ENCODE measurements around the gene FOXP2.

GRCh38 chr7:114534953-114535352 is 120.3 kb downstream of the FOXP2 start:
- TF ChIP-seq CTCF (conservative IDR thresholded peaks at IDR 0.05; ENCODE audit: low read depth, low read length) = no peak
- TF ChIP-seq RAD21 (IDR thresholded peaks at IDR 0.05; ENCODE audit: low read length) = no peak
- no peak for TF ChIP-seq CHD1 (IDR thresholded peaks at IDR 0.05; ENCODE audit: low read depth, low read length)
- TF ChIP-seq SMC3 (IDR thresholded peaks at IDR 0.05; ENCODE audit: low read depth, low read length) = no peak
- no peak for TF ChIP-seq MXI1 (IDR thresholded peaks at IDR 0.05; ENCODE audit: borderline replicate concordance, low read depth, low read length)

Data from IMR-90 (cell line).